ENCODE measurements around the gene TESK1.

DNA sequence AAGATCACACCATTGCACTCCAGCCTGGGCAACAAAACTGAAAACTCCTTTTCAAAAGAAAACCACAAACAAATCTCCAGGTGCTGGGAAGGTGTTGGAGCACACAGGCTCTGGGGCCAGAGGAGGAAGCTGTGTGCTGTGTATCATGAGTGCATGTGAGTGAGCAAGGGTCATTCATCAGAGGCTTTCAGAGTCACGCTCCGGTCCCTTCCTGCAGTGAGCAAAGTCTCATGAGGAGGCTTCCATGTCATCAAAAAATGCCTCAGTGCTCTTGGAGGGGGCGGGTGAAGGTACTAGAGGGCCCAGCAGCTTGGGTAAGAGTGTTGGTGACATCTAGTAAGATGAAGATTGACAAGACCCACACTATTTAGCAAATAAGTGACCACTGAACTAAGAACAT lies 48.3 kb upstream of the TESK1 start:
- TF ChIP-seq, protein P1, sequence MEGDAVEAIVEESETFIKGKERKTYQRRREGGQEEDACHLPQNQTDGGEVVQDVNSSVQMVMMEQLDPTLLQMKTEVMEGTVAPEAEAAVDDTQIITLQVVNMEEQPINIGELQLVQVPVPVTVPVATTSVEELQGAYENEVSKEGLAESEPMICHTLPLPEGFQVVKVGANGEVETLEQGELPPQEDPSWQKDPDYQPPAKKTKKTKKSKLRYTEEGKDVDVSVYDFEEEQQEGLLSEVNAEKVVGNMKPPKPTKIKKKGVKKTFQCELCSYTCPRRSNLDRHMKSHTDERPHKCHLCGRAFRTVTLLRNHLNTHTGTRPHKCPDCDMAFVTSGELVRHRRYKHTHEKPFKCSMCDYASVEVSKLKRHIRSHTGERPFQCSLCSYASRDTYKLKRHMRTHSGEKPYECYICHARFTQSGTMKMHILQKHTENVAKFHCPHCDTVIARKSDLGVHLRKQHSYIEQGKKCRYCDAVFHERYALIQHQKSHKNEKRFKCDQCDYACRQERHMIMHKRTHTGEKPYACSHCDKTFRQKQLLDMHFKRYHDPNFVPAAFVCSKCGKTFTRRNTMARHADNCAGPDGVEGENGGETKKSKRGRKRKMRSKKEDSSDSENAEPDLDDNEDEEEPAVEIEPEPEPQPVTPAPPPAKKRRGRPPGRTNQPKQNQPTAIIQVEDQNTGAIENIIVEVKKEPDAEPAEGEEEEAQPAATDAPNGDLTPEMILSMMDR (IDR thresholded peaks at IDR 0.05; ENCODE audit: insufficient read depth, low read length, poor library complexity, severe bottlenecking) = no peak
- no peak for TF ChIP-seq EZH2phosphoT487 (conservative IDR thresholded peaks at IDR 0.05; ENCODE audit: low read length)
